ENCODE results near the gene UNC13C.

DNA sequence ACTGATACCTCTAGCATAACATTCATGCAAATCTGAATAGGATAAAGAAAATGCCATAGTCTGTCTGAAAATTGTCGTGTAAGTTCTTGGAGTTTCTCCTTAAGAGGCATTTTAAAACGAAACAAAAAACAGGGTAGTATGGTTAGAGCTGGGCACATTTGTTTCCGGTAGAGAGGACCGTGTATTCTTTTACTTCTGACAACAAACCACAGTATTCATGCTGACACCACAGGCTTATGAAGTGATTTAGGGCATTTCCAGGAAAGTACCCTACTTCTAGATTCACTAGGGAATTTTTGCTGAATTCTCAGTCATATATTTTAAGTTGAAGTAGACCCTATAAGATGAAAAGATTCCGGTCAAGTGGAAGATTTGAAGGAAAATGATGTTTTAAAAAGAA, 541.3 kb downstream of the UNC13C start:
- TF ChIP-seq, protein P1, sequence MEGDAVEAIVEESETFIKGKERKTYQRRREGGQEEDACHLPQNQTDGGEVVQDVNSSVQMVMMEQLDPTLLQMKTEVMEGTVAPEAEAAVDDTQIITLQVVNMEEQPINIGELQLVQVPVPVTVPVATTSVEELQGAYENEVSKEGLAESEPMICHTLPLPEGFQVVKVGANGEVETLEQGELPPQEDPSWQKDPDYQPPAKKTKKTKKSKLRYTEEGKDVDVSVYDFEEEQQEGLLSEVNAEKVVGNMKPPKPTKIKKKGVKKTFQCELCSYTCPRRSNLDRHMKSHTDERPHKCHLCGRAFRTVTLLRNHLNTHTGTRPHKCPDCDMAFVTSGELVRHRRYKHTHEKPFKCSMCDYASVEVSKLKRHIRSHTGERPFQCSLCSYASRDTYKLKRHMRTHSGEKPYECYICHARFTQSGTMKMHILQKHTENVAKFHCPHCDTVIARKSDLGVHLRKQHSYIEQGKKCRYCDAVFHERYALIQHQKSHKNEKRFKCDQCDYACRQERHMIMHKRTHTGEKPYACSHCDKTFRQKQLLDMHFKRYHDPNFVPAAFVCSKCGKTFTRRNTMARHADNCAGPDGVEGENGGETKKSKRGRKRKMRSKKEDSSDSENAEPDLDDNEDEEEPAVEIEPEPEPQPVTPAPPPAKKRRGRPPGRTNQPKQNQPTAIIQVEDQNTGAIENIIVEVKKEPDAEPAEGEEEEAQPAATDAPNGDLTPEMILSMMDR (conservative IDR thresholded peaks at IDR 0.05; ENCODE audit: low read length) = no peak
- TF ChIP-seq EZH2phosphoT487 (IDR thresholded peaks at IDR 0.05; ENCODE audit: borderline replicate concordance, low read depth, low read length) = no peak

Measured in OCI-LY7 (cell line).